GM06990 (cell line): ENCODE results near the gene TNNT3.

Experiments used
- DNase-seq: peaks from one replicate; pipeline ENCODE4 v3.0.0-alpha.2; 2011; ENCODE audit not compliant: insufficient read length; ENCODE audit errors: extremely low read depth
- H3K27me3 ChIP-seq: replicated peaks from 2 replicates; pipeline ENCODE4 v1.6.0; 2011; ENCODE audit warnings: low read length; ENCODE audit not compliant: control insufficient read depth, insufficient read depth
- H3K36me3 ChIP-seq: 2 replicates; pipeline ENCODE4 v1.5.1; 2011; ENCODE audit warnings: low read length; ENCODE audit not compliant: control insufficient read depth, insufficient read depth
- H3K4me3 ChIP-seq: replicated peaks from 2 replicates; pipeline ENCODE4 v1.5.1; 2011; ENCODE audit warnings: low read depth, mild to moderate bottlenecking, control low read depth, low read length
- TF ChIP-seq, protein P1 (sequence below): IDR thresholded peaks from 2 replicates; pipeline ENCODE4 v1.5.1; 2011; ENCODE audit warnings: low read length, control low read depth, mild to moderate bottlenecking, inconsistent platforms; ENCODE audit not compliant: insufficient read depth, poor library complexity, severe bottlenecking

The TNNT3 gene

GRCh38 chr11:1919391-1920127 is at the start of gene TNNT3:
TSS of gene TNNT3 (plus strand) at chr11:1919703. CDS start at chr11:1922875, 3,172 bp downstream.
- no peak for DNase-seq
- H3K4me3 ChIP-seq = no peak within 1 kb of the TSS
- H3K27me3 ChIP-seq = no peaks in the 10 kb centered on the region; the same call in 1 of the 2 replicates
- TF ChIP-seq, protein P1, sequence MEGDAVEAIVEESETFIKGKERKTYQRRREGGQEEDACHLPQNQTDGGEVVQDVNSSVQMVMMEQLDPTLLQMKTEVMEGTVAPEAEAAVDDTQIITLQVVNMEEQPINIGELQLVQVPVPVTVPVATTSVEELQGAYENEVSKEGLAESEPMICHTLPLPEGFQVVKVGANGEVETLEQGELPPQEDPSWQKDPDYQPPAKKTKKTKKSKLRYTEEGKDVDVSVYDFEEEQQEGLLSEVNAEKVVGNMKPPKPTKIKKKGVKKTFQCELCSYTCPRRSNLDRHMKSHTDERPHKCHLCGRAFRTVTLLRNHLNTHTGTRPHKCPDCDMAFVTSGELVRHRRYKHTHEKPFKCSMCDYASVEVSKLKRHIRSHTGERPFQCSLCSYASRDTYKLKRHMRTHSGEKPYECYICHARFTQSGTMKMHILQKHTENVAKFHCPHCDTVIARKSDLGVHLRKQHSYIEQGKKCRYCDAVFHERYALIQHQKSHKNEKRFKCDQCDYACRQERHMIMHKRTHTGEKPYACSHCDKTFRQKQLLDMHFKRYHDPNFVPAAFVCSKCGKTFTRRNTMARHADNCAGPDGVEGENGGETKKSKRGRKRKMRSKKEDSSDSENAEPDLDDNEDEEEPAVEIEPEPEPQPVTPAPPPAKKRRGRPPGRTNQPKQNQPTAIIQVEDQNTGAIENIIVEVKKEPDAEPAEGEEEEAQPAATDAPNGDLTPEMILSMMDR = no peak
- no peaks in the 10 kb centered on the region for H3K36me3 ChIP-seq

- TF ChIP-seq, protein P1 = no peak
- no peak for DNase-seq
- H3K4me3 ChIP-seq = no peak overlapping the region
- H3K36me3 ChIP-seq = peaks cover 23% of the 10 kb centered on the region
- H3K27me3 ChIP-seq = no peaks in the 10 kb centered on the region
Measured at GRCh38 chr11:1870326-1870696, 49.2 kb upstream of the TNNT3 start.

GRCh38 chr11:1870721-1871466 is 48.6 kb upstream of the TNNT3 start:
- H3K27me3 ChIP-seq = no peaks in the 10 kb centered on the region
- H3K4me3 ChIP-seq = no peak overlapping the region
- TF ChIP-seq, protein P1 = no peak
- H3K36me3 ChIP-seq = peaks cover 22% of the 10 kb centered on the region
- DNase-seq = no peak

- no peak for DNase-seq
- H3K4me3 ChIP-seq = no peak overlapping the region
- peaks cover 19% of the 10 kb centered on the region for H3K36me3 ChIP-seq
- no peaks in the 10 kb centered on the region for H3K27me3 ChIP-seq
- TF ChIP-seq, protein P1 = no peak
Measured at GRCh38 chr11:1871531-1871930, 48.0 kb upstream of the TNNT3 start.

DNA sequence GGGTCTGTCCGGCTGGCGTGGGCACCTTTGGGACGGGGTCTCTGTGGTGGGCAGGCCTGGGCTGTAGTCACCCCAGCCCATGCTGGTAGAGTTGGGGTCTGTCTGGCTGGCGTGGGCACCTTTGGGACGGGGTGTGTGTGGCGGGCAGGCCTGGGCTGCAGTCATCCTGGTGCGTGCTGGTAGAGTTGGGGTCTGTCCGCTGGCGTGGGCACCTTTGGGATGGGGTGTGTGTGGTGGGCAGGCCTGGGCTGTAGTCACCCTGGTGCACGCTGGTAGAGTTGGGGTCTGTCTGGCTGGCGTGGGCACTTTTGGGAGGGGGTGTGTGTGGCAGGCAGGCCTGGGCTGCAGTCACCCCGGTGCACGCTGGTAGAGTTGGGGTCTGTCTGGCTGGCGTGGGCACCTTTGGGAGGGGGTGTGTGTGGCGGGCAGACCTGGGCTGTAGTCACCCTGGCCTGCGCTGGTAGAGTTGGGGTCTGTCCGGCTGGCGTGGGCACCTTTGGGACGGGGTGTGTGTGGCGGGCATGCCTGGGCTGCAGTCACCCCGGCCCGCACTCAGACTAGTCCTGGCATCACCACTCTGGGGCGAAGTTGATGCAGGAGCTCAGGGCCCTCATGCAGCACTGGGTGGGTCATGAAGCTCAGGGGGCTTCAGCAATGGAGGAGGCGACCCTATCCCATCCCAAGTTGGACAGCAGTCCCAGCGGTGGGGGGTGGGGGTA is 47.1 kb upstream of the TNNT3 start:
- H3K36me3 ChIP-seq = peaks cover 14% of the 10 kb centered on the region
- H3K4me3 ChIP-seq = no peak overlapping the region
- no peak for DNase-seq
- TF ChIP-seq, protein P1 = no peak
- H3K27me3 ChIP-seq = no peaks in the 10 kb centered on the region
